Measurements from ENCODE around the gene HS6ST3. TPM values are rescaled to one million over a fixed set of nuclear protein-coding genes. Genes with fewer than 3 reads are reported as not detected.

HS6ST3 gene
- total and polyA plus RNA-seq, 2 of the 13 experiments (the other 11 are each of a cell fraction or from before 2014, with no cell fraction given) = not detected

DNA sequence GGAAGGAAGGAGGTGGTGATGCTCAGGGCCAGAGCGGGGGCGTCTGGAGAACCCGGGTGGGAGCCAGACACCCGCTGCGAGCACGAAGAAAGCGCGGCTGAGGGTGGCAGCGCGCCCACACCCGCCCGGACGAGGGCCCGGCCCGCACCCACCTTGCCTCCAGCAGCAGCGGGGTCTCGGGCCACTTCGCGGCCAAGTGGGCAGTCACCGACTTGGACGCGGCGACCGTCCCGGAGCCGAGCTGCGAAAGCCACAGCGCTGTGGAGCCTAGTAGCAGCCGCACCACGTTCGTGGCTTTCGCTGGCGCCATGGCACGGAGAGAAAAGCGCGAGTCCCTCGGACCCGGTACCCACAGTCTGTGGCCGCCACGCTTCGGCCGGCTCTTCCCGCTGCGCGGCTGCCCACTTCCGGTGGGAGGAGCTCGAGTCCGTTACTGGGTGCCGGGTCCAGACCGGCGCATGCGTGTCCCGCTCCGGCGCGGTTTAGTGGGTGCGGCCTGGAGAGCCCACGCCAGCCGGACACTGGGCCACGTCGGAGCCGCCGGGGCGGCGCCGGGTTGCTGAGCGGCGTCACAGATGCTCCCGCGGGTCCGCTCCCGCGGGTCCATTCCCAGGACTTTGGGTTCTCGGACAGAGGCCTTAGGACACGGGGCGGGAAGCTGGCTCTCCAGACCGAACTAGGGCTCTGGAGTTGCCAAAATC, 36.8 kb upstream of the HS6ST3 start, which contains the start of gene UGGT2 (continued):
- TF ChIP-seq, protein P1, sequence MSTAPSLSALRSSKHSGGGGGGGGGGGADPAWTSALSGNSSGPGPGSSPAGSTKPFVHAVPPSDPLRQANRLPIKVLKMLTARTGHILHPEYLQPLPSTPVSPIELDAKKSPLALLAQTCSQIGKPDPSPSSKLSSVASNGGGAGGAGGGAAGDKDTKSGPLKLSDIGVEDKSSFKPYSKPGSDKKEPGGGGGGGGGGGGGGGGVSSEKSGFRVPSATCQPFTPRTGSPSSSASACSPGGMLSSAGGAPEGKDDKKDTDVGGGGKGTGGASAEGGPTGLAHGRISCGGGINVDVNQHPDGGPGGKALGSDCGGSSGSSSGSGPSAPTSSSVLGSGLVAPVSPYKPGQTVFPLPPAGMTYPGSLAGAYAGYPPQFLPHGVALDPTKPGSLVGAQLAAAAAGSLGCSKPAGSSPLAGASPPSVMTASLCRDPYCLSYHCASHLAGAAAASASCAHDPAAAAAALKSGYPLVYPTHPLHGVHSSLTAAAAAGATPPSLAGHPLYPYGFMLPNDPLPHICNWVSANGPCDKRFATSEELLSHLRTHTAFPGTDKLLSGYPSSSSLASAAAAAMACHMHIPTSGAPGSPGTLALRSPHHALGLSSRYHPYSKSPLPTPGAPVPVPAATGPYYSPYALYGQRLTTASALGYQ (CRISPR knock-in tag; IDR thresholded peaks at IDR 0.05) = peak; percentile 43; the same call in 1 of the 2 replicates
- TF ChIP-seq MYNN (CRISPR knock-in tag; IDR thresholded peaks at IDR 0.05; ENCODE audit: low read depth) (peak; percentile 33; the same call in 1 of the 2 replicates), ELF1 (CRISPR knock-in tag; IDR thresholded peaks at IDR 0.05) (peak; percentile 92), KDM1A (CRISPR knock-in tag; IDR thresholded peaks at IDR 0.05) (no peak), RBFOX2 (IDR thresholded peaks at IDR 0.05; ENCODE audit: low read depth, low read length) (peak; percentile 94), ZBTB38 (CRISPR knock-in tag; IDR thresholded peaks at IDR 0.05) (peak; percentile 63; the same call in 1 of the 2 replicates), KDM2A (CRISPR knock-in tag; IDR thresholded peaks at IDR 0.05; ENCODE audit: borderline replicate concordance, low read depth) (peak; percentile 90), TOPORS (CRISPR knock-in tag; IDR thresholded peaks at IDR 0.05) (peak; percentile 53; the same call in 1 of the 2 replicates), SKI (IDR thresholded peaks at IDR 0.05; ENCODE audit: partially characterized antibody) (peak; percentile 45), NONO (IDR thresholded peaks at IDR 0.05) (no peak), NONO (CRISPR knock-in tag; conservative IDR thresholded peaks at IDR 0.05) (peak; percentile 51; the same call in 1 of the 2 replicates), ETV6 (CRISPR knock-in tag; conservative IDR thresholded peaks at IDR 0.05) (peak; percentile 87), ZNF225 (CRISPR knock-in tag; IDR thresholded peaks at IDR 0.05) (peak; percentile 75; the same call in 1 of the 2 replicates), FLYWCH1 (CRISPR knock-in tag; IDR thresholded peaks at IDR 0.05) (no peak), TGIF2 (CRISPR knock-in tag; IDR thresholded peaks at IDR 0.05) (peak; percentile 72), MAZ (IDR thresholded peaks at IDR 0.05; ENCODE audit: borderline replicate concordance, low read depth, low read length) (no peak), MAZ (CRISPR knock-in tag; IDR thresholded peaks at IDR 0.05; ENCODE audit: low read depth) (peak; percentile 77), EP300 (IDR thresholded peaks at IDR 0.05; ENCODE audit: low read depth in 2 of 2, low read length in 2 of 2) (0 out of 4 replicates have a peak, but pooled peaks of 1 of the 2 experiments have one; percentile 44), EP300 (CRISPR knock-in tag; IDR thresholded peaks at IDR 0.05; ENCODE audit: borderline replicate concordance) (peak; percentile 20; the same call in 1 of the 2 replicates), ZFX (CRISPR knock-in tag; IDR thresholded peaks at IDR 0.05; ENCODE audit: low read depth) (peak; percentile 82), MAF1 (CRISPR knock-in tag; IDR thresholded peaks at IDR 0.05; ENCODE audit: borderline replicate concordance) (no peak), ZNF724P (CRISPR knock-in tag; IDR thresholded peaks at IDR 0.05; ENCODE audit: borderline replicate concordance) (no peak; the same call in none of the 2 replicates), AGO2 (optimal IDR thresholded peaks at IDR 0.05; ENCODE audit: low read depth, low read length) (peak; percentile 76), HOXA9 (CRISPR knock-in tag; IDR thresholded peaks at IDR 0.05; ENCODE audit: borderline replicate concordance) (peak; percentile 22; the same call in 1 of the 2 replicates)
- TF ChIP-seq, protein P2, sequence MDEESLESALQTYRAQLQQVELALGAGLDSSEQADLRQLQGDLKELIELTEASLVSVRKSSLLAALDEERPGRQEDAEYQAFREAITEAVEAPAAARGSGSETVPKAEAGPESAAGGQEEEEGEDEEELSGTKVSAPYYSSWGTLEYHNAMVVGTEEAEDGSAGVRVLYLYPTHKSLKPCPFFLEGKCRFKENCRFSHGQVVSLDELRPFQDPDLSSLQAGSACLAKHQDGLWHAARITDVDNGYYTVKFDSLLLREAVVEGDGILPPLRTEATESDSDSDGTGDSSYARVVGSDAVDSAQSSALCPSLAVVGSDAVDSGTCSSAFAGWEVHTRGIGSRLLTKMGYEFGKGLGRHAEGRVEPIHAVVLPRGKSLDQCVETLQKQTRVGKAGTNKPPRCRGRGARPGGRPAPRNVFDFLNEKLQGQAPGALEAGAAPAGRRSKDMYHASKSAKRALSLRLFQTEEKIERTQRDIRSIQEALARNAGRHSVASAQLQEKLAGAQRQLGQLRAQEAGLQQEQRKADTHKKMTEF (CRISPR knock-in tag; IDR thresholded peaks at IDR 0.05) = peak; percentile 73; the same call in 1 of the 2 replicates
- TF ChIP-seq, protein P3, sequence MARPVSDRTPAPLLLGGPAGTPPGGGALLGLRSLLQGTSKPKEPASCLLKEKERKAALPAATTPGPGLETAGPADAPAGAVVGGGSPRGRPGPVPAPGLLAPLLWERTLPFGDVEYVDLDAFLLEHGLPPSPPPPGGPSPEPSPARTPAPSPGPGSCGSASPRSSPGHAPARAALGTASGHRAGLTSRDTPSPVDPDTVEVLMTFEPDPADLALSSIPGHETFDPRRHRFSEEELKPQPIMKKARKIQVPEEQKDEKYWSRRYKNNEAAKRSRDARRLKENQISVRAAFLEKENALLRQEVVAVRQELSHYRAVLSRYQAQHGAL (CRISPR knock-in tag; IDR thresholded peaks at IDR 0.05; ENCODE audit: not compliant biosample characterization) = no peak
- TF ChIP-seq, protein P4, sequence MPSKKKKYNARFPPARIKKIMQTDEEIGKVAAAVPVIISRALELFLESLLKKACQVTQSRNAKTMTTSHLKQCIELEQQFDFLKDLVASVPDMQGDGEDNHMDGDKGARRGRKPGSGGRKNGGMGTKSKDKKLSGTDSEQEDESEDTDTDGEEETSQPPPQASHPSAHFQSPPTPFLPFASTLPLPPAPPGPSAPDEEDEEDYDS (CRISPR knock-in tag; IDR thresholded peaks at IDR 0.05) = peak; percentile 87; the same call in 1 of the 2 replicates
